Gastroesophageal sphincter (tissue), 3 donors: Measurements from ENCODE around the gene NDUFS1.

Experiments
- EP300 ChIP-seq: sonication (generic); formaldehyde crosslinking; IDR thresholded peaks from one replicate; pipeline ENCODE4 v1.6.1; 2017; ENCODE audit warnings: antibody characterized with exemption, mild to moderate bottlenecking
- POLR2A ChIP-seq, 2 donors: fragments of 450-650 bp; IDR thresholded peaks; one replicate each; pipeline ENCODE4 v1.6.1; 2017; ENCODE audit warnings: antibody characterized with exemption in 2 of 2, mild to moderate bottlenecking in 2 of 2, moderate library complexity in 1 of 2
- POLR2AphosphoS5 ChIP-seq: sonication (generic); formaldehyde crosslinking; IDR thresholded peaks from one replicate; pipeline ENCODE4 v1.6.1; 2017; ENCODE audit warnings: antibody characterized with exemption
- TF ChIP-seq, protein P1 (sequence below), 4 experiments: fragments of 200-600 bp in 2 of 4; fragments of 450-650 bp in 2 of 4; sonication (generic) in 1 of 4; IDR thresholded peaks; one replicate each; pipeline ENCODE4 v1.5.1; 2017 to 2019; ENCODE audit warnings: antibody characterized with exemption in 4 of 4, mild to moderate bottlenecking in 2 of 4, moderate library complexity in 2 of 4

DNA sequence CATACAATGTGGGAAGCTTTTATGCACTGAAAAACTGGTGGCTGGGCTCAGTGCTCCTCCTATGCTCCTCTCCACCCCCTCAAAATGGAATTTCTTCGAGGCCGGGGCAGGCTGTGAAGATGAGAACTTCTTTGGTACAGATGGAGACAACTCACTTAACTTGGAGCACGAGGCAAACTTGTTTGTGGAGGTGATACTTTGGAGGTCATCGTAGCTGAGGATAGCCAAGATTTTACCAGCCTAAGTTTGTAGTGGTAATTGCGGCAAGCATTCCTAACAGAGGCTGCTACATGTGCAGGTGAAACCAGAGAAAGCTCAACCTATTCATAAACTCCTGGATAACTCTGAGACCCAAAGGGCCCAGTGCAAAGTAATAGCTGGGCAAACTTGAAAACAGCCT, 13.6 kb downstream of the NDUFS1 start:
- TF ChIP-seq, protein P1, sequence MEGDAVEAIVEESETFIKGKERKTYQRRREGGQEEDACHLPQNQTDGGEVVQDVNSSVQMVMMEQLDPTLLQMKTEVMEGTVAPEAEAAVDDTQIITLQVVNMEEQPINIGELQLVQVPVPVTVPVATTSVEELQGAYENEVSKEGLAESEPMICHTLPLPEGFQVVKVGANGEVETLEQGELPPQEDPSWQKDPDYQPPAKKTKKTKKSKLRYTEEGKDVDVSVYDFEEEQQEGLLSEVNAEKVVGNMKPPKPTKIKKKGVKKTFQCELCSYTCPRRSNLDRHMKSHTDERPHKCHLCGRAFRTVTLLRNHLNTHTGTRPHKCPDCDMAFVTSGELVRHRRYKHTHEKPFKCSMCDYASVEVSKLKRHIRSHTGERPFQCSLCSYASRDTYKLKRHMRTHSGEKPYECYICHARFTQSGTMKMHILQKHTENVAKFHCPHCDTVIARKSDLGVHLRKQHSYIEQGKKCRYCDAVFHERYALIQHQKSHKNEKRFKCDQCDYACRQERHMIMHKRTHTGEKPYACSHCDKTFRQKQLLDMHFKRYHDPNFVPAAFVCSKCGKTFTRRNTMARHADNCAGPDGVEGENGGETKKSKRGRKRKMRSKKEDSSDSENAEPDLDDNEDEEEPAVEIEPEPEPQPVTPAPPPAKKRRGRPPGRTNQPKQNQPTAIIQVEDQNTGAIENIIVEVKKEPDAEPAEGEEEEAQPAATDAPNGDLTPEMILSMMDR (IDR thresholded peaks at IDR 0.05): no peak
- TF ChIP-seq POLR2AphosphoS5 (no peak), POLR2A (IDR thresholded peaks at IDR 0.05) (no peak), EP300 (no peak)
